K562 (cell line): ENCODE data around the gene ARMH1. TPM values are rescaled to one million over a fixed set of nuclear protein-coding genes. Genes with fewer than 3 reads are reported as not detected.

ENCODE experiments used
- DPF2 ChIP-seq: fragments of 450-650 bp; IDR thresholded peaks from 2 replicates; pipeline ENCODE4 v1.6.1; 2016
- ILF3 ChIP-seq: fragments of 450-650 bp; IDR thresholded peaks from 2 replicates; pipeline ENCODE4 v1.6.1; 2018; ENCODE audit warnings: antibody characterized with exemption, mild to moderate bottlenecking, moderate library complexity, borderline replicate concordance
- SAP30 ChIP-seq: fragments of 200-600 bp; sonication (generic); IDR thresholded peaks from 2 replicates; pipeline ENCODE4 v1.6.1; 2012; ENCODE audit warnings: borderline replicate concordance, low read depth, mild to moderate bottlenecking, moderate library complexity, low read length, control low read depth, inconsistent platforms; ENCODE audit not compliant: insufficient read depth, poor library complexity, severe bottlenecking
- ZNF224 ChIP-seq: sonication (generic); formaldehyde crosslinking; IDR thresholded peaks from 2 replicates; pipeline ENCODE4 v1.8.0; 2022; ENCODE audit warnings: mild to moderate bottlenecking, missing genetic modification reagents
- ZNF282 ChIP-seq: sonication (generic); formaldehyde crosslinking; IDR thresholded peaks from 2 replicates; pipeline ENCODE4 v1.8.1; 2023; ENCODE audit warnings: missing genetic modification reagents
- ZNF584 ChIP-seq: fragments of 200-800 bp; sonication (Bioruptor generic); IDR thresholded peaks from 2 replicates; pipeline ENCODE4 v1.6.1; 2016; ENCODE audit warnings: low read depth, mild to moderate bottlenecking, missing genetic modification characterization, missing compliant biosample characterization
- polyA plus RNA-seq, 8 experiments: library from polyadenylated mRNA; depleted of rRNA in 4 of 8; stranded (reverse) in 5 of 8; unstranded in 3 of 8; fragments of >200 nt; fragmentation: Nextera tagmentation in 2 of 8; fragmentation: Illumina TruSeq in 1 of 8; extraction: Ambion mirVana in 2 of 8; extraction: Trizol in 1 of 8; gene quantifications; 2 replicates each; pipeline versions ENCODE4 v1.2.1 to v1.2.3, GENCODE V29; 2011 to 2014; ENCODE audit warnings: inconsistent platforms in 1 of 8, missing spikeins in 1 of 8
- total RNA-seq, 7 experiments: library from RNA; depleted of rRNA in 6 of 7; stranded (reverse); fragments of >200 nt in 6 of 7; fragmentation: Illumina TruSeq in 2 of 7; extraction: Trizol in 2 of 7; gene quantifications; 2 replicates each; pipeline versions ENCODE4 v1.2.1 to v1.2.3, GENCODE V29; 2011 to 2021; ENCODE audit warnings: low replicate concordance in 1 of 7
- TF ChIP-seq, protein P1 (sequence below): fragments of 200-800 bp; sonication (Bioruptor generic); IDR thresholded peaks from 2 replicates; pipeline ENCODE4 v1.6.1; 2016; ENCODE audit warnings: missing genetic modification characterization, missing compliant biosample characterization
- TF ChIP-seq, protein P2 (sequence below), 2 experiments: fragments of 450-650 bp; IDR thresholded peaks; 2 replicates each; pipeline ENCODE4 v1.6.1; 2016; ENCODE audit warnings: mild to moderate bottlenecking in 2 of 2, borderline replicate concordance in 1 of 2, low read depth in 1 of 2, moderate library complexity in 1 of 2

Gene ARMH1
- total and polyA plus RNA-seq, 9 of the 15 experiments (the other 6 are each of a cell fraction or from before 2014, with no cell fraction given), result 0.41 TPM; not detected in 8

DNA sequence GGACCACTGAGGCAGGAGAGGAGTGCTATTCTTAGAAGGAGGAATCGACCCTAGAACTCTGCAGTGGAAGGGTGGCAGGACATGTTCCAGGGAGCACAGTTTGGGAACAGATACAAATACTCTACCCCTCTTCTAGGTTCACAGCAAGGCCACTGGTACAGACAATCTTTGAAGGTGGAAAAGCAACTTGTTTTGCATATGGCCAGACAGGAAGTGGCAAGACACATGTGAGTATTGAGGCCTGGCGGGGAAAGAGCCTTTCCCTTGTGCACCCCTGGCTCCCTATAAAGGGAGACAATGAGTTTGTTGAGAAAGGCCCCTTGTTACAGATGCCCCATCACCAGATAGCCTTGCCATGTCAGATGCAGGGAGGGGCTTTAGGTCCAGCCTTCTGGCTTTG, 82.9 kb downstream of the ARMH1 start (continued):
- TF ChIP-seq ILF3 (no peak), ZNF224 (CRISPR knock-in tag) (no peak), SAP30 (no peak), ZNF584 (CRISPR knock-in tag) (no peak), ZNF282 (no peak), DPF2 (no peak)
- TF ChIP-seq, protein P1, sequence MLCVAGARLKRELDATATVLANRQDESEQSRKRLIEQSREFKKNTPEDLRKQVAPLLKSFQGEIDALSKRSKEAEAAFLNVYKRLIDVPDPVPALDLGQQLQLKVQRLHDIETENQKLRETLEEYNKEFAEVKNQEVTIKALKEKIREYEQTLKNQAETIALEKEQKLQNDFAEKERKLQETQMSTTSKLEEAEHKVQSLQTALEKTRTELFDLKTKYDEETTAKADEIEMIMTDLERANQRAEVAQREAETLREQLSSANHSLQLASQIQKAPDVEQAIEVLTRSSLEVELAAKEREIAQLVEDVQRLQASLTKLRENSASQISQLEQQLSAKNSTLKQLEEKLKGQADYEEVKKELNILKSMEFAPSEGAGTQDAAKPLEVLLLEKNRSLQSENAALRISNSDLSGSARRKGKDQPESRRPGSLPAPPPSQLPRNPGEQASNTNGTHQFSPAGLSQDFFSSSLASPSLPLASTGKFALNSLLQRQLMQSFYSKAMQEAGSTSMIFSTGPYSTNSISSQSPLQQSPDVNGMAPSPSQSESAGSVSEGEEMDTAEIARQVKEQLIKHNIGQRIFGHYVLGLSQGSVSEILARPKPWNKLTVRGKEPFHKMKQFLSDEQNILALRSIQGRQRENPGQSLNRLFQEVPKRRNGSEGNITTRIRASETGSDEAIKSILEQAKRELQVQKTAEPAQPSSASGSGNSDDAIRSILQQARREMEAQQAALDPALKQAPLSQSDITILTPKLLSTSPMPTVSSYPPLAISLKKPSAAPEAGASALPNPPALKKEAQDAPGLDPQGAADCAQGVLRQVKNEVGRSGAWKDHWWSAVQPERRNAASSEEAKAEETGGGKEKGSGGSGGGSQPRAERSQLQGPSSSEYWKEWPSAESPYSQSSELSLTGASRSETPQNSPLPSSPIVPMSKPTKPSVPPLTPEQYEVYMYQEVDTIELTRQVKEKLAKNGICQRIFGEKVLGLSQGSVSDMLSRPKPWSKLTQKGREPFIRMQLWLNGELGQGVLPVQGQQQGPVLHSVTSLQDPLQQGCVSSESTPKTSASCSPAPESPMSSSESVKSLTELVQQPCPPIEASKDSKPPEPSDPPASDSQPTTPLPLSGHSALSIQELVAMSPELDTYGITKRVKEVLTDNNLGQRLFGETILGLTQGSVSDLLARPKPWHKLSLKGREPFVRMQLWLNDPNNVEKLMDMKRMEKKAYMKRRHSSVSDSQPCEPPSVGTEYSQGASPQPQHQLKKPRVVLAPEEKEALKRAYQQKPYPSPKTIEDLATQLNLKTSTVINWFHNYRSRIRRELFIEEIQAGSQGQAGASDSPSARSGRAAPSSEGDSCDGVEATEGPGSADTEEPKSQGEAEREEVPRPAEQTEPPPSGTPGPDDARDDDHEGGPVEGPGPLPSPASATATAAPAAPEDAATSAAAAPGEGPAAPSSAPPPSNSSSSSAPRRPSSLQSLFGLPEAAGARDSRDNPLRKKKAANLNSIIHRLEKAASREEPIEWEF (CRISPR knock-in tag), result no peak
- TF ChIP-seq, protein P2, sequence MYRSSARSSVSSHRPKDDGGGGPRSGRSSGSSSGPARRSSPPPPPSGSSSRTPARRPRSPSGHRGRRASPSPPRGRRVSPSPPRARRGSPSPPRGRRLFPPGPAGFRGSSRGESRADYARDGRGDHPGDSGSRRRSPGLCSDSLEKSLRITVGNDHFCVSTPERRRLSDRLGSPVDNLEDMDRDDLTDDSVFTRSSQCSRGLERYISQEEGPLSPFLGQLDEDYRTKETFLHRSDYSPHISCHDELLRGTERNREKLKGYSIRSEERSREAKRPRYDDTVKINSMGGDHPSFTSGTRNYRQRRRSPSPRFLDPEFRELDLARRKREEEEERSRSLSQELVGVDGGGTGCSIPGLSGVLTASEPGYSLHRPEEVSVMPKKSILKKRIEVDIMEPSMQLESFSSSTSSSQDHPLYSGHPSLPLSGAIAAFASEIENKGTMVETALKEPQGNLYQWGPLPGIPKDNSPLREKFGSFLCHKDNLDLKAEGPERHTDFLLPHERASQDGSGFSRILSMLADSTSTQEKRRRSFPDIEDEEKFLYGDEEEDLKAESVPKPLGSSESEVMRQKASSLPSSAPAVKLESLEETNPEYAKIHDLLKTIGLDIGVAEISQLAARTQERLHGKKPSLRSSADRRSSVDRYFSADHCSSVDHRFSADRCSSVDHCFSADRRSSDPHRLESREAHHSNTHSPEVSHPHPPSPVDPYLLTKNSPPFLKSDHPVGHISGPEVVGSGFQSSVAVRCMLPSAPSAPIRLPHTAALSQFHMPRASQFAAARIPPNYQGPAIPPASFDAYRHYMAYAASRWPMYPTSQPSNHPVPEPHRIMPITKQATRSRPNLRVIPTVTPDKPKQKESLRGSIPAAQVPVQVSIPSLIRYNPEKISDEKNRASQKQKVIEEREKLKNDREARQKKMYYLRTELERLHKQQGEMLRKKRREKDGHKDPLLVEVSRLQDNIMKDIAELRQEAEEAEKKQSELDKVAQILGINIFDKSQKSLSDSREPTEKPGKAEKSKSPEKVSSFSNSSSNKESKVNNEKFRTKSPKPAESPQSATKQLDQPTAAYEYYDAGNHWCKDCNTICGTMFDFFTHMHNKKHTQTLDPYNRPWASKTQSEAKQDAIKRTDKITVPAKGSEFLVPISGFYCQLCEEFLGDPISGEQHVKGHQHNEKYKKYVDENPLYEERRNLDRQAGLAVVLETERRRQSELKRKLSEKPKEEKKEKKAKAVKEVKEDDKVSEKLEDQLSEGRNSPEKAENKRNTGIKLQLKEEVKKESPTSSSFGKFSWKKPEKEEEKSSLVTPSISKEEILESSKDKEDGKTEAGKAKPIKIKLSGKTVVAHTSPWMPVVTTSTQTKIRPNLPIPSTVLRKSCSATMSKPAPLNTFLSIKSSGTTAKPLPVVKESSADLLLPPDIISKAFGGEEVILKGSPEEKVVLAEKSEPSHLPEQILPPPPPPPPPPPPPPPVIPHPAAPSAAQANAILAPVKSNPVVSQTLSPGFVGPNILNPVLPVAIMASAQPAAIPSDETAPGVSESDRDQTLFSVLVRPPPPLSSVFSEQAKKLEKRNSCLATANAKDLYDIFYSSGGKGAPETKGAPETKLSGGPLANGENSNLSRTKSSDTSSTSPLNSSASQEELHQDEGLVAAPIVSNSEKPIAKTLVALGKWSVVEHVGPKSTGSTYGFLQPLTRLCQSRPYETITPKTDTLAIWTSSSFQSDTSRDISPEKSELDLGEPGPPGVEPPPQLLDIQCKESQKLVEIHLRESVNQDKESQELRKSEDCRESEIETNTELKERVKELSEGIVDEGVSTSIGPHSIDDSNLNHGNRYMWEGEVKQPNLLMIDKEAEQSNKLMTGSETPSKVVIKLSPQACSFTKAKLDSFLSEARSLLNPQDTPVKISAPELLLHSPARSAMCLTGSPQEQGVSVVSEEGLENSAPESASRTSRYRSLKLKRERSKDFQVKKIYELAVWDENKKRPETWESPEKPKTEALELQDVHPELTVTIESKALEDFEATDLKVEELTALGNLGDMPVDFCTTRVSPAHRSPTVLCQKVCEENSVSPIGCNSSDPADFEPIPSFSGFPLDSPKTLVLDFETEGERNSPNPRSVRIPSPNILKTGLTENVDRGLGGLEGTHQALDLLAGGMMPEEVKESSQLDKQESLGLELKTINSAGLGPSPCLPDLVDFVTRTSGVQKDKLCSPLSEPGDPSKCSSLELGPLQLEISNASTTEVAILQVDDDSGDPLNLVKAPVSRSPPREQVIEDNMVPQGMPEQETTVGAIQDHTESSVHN (IDR thresholded peaks at IDR 0.05; ENCODE audit: borderline replicate concordance in 1 of 2, low read depth in 1 of 2), result no peak
